HG02840 (cell line): ENCODE results near the gene DBNL.
"Not testable (repeated sequence)": the region's sequence is repeated elsewhere in the genome, so short reads cannot be mapped to it uniquely, and the experiment has no call there.

Experiments used
- ATAC-seq: cut with Tn5 transposase; IDR thresholded peaks from one replicate; pipeline ENCODE4 v1.9.1; 2021; ENCODE audit warnings: mild to moderate bottlenecking, moderate library complexity, moderate number of reproducible peaks; ENCODE audit not compliant: unreplicated experiment, low FRiP score

DBNL gene

DNA sequence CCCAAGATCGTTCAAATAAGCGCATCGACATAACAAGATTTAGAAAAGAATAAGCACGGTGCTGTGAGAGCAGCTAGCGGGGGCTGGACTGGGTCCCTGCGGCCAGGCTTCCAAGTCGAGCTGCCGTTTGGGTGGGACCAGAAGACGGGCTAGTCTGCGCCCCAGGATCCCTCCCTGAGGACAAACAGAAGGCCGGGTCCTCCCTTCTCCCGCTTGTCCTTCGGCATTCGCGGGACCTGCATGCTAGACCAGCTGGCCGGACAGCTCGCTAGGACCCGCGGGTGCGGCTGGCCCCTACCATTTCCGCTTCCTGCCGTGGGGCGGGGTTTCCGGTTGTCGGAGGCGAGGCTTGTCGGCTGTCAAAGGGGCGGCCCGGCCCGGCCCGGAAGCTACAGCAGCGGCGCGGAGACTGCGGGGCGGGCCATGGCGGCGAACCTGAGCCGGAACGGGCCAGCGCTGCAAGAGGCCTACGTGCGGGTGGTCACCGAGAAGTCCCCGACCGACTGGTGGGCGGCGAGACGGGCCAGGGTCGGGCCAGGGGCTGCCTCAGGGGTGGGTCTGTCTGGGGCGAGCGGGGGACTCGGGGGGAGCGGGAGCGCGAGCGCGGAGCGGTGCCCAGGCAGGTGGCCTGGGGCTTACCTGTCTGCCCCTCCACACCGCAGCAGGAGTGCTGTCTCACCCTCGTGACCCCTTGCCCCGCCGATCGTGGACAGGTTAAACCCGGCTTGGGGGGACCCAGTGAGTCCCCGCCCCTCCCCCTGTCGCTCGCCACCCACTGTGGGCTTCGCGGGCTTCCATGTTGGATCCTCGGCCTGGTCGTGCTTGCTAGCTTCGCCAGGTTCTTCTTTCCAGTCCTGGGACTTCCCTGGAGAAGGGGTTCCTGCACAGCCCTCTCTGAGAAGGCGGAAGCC lies at the start of gene DBNL:
DBNL (plus strand) TSS at position 388 of the 911 bp plus-strand sequence; CDS start at position 424, 36 bp downstream.
- peak; percentile 66 for ATAC-seq

DNA sequence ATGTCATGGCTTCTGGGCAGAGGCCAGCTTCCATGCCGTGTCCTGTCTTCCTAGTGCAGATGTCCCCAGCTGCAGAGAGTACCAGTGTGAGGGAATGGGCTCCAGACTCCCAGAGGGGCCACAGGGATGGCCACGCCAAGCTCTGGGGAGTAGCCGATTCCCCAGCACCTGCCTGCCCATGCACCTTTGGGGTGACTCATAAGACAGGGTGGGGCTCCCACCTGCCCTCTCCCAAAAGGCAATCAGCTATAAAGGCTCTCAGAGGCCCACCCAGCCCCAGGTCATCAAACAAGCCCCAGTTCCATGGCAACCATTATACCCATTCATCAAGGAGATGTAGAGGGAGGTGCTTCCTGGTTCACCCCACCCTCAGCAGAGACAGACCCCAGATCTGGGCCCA lies 47.0 kb upstream of the DBNL start, which contains the start of gene SPDYE1:
SPDYE1 (plus strand) TSS at position 366 of the 400 bp plus-strand sequence. CDS start 2,053 bp downstream, outside the sequence.
- not testable (repeated sequence) for ATAC-seq

DNA sequence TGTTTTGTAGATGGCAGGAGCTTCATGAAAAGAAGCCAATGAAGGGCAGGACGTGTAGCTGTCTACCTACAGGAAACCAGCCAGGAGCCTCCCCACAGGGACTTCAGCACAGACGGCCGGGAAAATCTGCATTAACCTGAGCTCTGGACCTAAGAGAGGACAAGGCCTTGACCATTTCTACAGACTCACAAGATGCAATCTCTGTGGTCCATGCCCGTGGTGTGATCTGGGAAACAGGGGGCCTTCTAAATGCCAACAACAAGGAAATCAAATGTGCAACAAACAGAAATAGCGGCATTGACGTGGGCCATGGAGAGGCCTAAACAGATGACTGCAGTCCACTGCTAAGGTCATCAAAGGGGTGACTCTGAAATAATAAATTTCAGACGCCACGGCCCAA lies 32.4 kb upstream of the DBNL start:
- ATAC-seq = not testable (repeated sequence)

DNA sequence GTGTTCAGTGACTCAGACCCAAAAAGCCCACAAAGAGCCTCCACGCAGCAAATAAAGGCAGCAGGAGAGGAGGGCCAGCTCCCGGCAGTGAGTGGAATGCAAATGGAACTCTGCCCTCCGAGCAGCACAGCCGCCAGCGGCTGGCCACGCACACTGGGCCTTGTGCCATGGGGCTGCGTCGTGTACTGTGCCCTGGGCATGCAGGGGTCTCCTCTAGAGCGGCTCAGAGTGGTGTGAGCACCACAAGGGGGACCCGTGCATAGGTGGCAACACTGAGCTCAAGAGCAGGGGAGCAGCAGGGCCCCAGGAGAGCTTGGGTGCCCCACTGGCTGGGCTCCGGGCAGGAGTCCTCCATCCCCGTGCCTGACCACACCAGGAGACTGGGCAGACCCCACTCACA lies 29.4 kb upstream of the DBNL start:
- not testable (repeated sequence) for ATAC-seq

DNA sequence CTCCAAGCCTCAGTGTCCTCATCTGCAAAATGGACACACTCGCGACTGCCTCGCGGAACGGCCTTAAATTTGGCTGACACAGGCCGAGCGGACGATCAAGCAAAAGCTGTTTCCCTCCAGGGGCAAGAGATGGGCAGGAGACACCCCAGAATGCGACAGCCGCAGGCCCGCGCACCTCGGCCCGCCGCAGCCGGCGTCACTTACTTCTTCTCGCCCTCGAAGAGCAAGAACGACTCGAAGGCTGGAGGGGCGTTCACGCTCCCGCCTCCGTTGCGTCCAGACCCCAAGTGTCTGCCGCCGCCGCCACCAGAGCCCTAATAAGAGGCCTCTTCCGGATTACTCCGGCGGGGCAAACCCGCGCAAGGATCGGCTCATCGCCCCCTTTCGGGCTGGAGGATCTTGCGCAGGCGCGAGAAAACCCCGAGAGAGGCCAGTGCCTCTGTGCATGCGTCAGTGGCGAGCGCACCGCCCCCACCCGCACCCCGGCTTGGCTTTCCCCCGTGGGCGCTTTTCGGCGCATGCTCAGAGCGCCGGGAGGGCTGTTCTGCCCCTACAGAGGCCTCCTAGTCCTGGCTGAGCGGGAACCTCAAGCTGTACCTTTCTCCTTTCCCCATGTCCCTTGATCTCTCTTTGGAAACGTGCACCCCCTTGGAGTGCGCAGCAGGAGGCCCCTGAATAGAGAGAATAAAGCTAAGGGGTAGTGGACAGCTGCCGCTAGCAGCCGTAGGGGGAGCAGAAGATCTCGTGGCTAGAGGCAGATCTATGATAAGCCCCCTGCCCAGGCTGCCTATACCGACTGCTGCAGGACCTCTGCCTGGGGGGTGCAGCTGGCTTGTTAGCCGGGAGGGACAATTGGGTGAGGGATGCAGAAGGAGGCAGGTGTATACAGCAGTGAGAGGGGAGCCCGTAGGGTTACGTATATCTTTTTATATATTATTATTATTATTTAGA lies 25.4 kb upstream of the DBNL start:
- peak; percentile 96 for ATAC-seq

DNA sequence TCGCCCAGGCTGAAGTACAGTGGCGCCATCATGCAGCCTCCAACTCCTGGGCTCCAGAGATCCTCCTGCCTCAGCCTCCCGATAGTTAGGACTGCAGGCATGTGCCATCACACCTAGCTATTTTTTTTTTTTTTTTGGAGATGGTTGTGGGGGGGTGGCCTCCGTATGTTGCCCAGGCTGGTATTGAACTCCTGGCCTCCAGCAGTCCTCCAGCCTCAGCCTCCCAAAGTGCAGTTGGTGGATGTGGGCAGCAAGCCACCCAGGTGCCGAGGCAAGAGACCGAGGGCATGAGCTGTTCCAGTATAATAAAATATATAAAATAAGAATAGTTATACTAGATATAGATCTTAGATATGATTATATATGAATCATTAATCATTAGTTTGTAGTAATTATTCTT lies 24.7 kb upstream of the DBNL start:
- not testable (repeated sequence) for ATAC-seq

DNA sequence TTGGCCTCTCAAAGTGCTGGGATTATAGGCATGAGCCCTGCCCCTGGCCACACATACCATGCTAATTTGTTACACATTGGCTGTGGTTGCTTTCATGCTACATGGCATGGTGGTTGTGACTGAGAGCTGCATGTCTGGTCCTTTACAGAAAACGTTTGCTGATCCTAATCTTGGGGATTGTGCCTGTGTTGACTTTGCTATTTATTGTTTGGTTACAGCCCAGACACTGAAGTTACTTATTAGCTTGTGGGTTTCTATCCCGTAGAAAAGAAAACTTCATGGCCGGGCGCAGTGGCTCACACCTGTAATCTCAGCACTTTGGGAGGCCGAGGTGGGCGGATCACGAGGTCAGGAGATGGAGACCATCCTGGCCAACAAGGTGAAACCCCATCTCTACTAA lies 22.4 kb upstream of the DBNL start:
- not testable (repeated sequence) for ATAC-seq

DNA sequence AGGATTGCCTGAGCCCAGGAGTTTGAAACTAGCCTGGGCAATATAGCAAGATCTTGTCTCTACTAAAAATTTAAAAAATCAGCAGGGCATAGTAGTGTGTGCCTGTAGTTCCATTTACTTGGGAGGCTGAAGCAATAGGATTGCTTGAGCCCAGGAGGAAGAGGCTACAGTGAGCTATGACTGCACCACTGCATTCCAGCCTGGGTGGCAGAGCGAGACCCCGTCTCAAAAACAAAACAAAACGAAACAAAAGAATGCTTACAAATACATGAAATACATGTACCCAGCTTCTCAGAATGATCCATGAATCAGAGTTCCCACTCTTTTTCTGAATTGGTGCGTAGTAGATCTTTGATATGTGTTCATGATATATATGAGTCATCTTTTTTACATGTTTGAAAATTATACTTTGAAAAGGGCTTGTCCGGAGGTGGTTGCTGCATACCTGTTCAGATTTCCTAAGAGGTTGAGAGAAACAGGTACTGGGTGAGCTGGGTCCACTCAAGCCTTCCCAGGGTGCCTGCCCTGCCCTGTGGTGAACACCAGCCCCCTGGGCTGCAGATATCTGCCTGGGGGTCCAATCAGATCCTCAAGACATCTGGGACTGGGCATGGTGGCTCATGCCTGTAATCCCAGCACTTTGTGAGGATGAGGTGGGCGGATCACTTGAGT lies 21.6 kb upstream of the DBNL start:
- not testable (repeated sequence) for ATAC-seq

DNA sequence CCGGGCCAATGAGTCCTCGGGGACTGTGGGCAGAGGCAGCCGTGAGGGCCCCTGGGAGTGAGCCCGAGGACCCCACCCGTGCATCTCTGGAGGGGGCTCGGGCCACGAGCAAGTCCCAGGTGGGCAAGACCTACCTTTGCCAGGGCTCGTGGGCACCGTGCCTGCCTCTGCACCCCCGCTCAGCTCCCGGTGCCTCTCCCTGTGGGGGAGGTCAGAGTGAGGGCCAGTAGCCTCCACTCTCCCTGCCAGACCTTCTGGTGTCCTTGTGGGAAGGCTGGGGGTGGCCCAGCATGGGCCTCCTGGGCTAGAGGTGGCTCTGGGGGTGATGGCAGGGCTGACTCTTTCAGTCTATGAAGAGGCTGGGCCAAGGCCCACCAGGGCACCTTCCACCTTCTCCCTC lies 15.1 kb upstream of the DBNL start:
- not testable (repeated sequence) for ATAC-seq

DNA sequence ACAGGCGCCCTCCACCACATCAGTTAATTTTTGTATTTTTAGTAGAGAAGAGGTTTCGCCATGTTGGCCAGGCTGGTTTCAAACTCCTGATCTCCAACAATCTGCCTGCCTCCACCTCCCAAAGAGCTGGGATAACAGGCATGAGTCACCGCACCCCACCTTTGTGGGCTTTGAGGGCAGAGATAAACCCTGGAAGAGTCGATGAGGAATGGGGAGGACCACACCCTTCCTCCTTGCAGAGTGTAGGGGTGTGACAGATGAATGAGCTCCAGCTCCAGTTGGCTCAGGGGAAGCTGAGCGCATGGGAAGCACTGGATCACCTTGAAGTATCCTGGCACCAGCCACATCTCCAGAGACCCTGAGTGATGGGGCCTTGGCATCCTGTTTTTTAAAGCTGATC lies 14.5 kb upstream of the DBNL start:
- ATAC-seq = not testable (repeated sequence)

DNA sequence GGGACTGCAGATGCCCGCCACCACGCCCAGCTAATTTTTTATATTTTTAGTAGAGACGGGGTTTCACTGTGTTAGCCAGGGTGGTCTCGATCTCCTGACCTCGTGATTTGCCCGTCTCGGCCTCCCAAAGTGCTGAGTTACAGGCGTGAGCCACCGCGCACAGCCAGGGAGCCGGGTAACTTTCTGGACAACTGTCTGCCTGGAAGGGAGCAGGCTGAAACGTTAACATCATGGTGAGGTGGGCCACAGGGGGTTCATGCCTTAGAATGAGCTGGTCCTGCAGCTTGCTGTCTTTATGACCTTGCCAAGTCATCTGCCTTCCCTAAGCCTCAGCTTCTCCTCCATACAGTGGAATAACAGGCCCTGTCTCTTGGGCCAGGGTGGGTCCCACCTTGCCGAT lies 13.2 kb upstream of the DBNL start:
- not testable (repeated sequence) for ATAC-seq

DNA sequence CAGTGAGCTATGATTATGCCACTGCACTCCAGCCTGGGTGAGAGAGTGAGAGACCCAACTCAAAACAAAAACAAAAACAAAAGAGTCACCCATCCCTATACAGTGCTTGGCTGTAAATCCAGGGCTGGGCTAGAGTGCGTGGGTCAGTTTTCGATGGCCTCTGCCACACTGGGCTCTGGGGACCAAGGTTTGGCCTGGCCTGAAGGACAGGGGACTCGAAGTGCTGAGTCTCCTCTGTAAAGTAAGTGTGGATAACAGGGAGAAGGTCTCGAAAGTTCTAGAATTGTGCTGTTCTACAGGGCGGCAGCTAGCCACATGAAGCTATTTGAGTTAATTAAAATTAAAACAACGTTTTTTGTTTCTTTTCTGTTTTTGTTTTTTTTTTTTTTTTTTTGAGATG lies 12.5 kb upstream of the DBNL start:
- ATAC-seq = not testable (repeated sequence)

DNA sequence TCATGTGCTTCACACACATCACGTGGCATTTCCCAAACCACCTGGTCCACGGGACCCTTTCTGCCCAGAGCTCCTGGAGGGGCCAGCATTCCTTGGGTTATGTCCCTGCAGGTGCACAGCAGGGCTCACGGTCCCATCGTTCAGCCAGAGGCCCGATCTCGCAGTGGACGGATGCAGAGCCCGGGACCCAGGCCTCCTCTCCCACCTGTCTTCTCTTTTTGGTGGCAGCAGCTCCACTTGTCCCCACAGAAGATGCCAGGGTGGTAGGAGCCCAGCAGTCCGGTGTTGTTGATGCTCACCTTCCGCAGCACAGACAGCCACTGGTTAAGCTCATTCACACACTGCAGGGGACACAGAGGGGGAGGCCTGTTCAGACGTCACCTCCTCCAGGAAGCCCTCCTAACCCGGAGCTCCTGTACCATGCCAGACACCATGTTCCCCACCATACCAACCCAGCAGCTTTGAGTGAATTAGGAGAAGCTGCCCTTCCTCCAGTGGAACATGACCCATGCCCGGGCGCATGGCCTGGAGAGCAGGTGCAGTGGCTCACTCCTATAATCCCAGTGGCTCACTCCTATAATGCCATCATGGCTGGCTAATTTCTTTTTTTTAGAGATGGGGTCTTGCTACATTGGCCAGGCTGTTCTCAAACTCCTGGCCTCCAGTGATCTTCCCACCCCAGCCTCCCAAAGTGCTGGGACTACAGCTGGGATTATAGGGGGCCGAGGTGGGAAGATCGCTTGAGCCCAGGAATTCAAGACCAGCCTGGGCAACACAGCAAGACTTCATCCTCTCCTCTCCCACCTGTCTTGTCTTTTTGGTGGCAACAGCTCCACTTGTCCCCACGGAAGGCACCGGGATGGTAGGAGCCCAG lies 10.3 kb upstream of the DBNL start:
- not testable (repeated sequence) for ATAC-seq

DNA sequence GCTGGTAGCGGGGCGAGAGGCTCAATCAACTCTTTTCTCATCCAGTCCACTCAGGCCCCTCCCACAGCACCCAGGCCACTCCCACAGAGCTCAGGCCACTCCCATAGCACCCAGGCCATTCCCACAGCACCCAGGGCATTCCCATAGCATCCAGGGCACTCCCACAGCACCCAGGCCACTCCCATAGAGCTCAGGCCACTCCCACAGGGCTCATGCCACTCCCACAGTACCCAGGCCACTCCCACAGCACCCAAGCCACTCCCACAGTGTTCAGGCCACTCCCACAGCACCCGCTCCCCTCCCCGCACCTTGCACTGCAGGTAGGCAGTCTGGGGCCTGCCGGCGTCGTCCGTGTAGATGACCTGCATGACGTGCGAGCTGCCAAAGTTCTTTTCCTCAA lies 8.1 kb upstream of the DBNL start:
- ATAC-seq = not testable (repeated sequence)

DNA sequence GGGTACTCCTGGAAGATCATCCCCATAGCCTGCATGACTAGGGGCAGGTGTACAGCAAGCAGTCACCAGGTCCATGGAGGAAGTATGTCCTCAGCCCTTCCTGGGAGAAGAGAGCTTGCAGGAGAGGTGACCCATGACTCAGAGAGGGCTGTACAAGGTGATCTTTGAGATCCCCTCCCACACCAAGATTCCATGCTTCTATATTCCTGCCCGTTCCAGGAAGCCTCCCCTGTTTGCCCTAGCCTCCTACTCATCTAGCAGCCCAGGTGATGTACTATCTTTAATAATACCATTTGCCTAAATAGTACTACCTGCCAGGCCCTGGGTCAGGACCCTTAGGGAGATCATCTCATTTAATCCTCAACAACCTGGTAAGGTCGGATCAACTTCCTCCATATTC lies 6.6 kb upstream of the DBNL start:
- not testable (repeated sequence) for ATAC-seq

DNA sequence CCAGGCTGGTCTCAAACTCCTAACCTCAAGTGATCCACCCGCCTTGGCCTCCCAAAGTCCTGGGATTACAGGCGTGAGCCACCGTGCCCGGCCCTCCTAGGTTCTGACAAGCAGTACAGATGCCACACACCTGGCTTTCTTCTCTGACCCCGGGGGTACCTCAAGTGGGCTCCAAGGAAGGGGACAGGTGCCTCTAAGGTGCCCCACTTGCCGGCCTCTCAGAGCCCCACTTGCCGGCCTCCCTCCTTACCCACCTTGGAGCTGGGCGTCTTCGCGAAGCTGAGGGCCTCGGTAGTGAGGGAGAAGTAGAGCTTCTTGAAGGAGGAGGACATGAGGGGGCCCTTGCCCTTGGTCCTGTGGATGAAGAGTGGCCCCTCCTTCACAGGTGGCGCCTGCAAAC lies 5.9 kb upstream of the DBNL start:
- ATAC-seq = not testable (repeated sequence)

DNA sequence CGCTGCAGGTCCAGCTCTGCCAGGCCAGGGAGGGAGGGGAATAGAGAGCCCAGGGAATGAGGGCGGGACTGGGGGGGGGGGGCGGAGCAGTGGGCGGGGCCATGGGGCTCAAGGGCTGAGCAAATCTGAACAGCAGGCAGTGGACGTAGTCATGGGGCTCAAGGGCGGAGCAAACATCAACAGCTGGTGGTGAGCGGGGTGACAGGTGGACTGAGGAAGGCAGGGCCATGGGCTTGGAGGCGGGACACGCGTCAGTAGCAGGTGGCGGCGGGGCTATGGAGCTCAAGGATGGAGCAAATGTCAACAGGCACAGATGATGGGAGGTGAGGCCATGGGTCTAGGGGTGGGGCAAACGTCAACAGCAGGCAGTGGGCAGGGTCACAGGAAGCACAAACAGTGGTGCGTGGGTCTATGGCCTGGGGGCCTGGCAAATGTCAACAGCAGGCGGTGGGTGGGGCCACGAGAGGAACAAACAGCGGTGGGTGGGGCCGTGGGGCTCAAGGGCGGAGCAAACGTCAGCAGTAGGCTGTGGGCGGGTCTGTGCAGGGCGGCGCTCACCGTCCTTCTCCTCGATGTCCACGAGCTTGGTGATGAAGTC lies 5.4 kb upstream of the DBNL start:
- ATAC-seq = peak; percentile 56

DNA sequence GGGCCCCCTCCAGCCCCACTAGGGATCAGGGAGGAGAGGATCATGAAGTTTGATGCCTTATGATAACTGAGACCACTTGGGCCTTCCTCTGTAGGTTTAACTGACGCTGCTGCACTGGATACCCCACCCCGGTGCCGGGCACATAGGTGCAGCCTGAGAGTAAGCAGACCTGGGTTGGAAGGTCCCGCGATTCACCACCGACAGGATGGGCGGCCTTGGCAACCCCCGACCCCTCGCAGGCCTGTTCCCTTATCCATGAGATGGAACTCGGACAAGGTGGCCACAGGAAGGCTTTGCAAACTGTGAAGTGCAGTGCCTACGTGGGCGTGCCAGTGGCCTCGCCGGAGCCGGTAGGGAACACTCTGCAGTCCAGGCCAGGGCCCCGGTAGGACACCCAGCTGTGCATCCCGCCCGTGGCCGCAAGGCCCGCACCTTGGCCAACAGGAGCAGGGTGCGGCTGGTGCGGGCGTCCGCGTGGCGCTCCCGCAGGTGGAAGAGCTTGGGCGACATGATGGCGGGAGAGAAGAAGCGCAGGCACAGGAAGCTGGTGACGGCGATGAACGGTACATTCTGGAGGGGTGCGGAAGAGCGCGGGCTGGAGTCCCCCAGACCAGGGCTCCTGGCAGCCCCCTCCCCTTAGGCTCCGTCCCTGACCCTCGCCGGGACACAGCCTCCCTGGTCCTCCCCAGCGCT lies 4.6 kb upstream of the DBNL start:
- ATAC-seq = peak; percentile 3
